GM19328 (cell line): Measurements from ENCODE around the gene SKOR2.

Experiments
- ATAC-seq: cut with Tn5 transposase; IDR thresholded peaks from one replicate; pipeline ENCODE4 v1.9.1; 2021; ENCODE audit warnings: mild to moderate bottlenecking, moderate library complexity; ENCODE audit not compliant: unreplicated experiment

Gene SKOR2, protein sequence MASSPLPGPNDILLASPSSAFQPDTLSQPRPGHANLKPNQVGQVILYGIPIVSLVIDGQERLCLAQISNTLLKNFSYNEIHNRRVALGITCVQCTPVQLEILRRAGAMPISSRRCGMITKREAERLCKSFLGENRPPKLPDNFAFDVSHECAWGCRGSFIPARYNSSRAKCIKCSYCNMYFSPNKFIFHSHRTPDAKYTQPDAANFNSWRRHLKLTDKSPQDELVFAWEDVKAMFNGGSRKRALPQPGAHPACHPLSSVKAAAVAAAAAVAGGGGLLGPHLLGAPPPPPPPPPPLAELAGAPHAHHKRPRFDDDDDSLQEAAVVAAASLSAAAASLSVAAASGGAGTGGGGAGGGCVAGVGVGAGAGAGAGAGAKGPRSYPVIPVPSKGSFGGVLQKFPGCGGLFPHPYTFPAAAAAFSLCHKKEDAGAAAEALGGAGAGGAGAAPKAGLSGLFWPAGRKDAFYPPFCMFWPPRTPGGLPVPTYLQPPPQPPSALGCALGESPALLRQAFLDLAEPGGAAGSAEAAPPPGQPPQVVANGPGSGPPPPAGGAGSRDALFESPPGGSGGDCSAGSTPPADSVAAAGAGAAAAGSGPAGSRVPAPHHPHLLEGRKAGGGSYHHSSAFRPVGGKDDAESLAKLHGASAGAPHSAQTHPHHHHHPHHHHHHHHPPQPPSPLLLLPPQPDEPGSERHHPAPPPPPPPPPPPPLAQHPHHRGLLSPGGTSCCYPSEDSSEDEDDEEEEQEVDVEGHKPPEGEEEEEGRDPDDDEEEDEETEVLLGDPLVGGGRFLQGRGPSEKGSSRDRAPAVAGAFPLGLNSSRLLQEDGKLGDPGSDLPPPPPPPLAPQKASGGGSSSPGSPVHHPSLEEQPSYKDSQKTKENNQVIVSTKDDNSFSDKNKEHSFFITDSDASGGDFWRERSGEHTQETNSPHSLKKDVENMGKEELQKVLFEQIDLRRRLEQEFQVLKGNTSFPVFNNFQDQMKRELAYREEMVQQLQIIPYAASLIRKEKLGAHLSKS

DNA sequence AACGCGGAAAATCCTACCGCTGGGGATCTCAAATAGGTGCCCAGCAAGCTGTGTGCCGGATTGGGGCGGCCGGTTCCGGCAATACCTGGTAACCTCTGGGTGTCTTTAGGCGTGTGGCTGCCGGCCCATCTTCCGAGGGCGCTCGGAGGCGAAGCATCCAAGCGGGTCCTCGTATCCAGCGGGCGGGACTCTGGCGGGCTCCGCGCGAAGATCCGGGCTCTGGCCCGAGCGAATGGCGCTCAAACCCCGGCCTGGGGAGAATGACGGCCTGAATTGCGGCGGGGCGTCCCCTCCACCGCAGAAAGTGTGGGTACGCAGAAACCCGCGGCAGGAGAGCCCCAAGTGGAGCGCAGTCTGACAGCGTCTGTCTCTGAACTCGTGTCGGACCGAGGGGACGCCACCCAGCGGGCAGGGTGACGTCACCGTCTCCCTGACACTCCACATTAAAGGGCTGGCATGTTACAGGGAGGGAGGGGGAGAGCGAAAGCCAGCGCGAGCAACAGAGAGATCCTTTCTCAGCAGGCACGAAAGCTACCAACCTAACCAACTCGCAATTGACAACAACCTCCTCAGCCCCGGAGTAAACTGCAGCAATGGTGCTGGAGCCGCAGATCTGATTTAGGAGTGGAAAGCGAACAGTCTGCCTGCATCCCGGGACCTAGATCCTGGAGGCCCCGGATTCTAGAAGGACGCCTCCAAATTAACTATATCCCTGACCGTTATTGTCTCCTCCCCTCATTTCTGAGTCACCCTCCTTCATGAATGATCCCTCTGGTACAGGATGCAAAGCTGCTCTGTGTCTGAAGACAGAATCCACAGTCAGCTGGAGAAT lies at the start of gene SKOR2:
SKOR2 (minus strand) TSS at position 372 of the 832 bp plus-strand sequence. CDS start 2,477 bp downstream, outside the sequence.
- no peak for ATAC-seq

GRCh38 chr18:47296462-47296861 lies 45.0 kb upstream of the SKOR2 start:
- ATAC-seq = no peak

- no peak for ATAC-seq
Observed at GRCh38 chr18:47294801-47295200, 43.3 kb upstream of the SKOR2 start.

DNA sequence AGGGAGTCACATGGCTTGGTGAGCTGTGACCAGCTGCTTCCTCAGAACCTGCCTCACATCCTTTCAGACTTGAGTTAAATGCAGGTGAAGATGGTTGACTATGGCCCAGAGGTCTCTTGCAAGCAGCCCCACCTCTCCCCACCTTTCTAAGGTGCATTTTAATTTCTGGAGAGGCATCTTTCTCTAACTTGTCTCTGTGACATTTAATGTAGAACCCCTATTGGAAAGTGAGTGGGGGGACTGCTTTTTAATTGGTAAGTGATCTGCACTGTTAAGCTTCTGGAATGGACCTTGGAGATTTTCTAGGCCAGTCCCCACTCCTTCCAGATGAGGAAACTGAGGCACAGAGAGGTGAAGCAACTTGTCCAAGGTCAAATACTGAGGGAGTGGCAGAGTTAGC lies 37.3 kb upstream of the SKOR2 start:
- ATAC-seq = no peak

GRCh38 chr18:47287911-47288585 lies 36.6 kb upstream of the SKOR2 start:
- ATAC-seq = no peak

DNA sequence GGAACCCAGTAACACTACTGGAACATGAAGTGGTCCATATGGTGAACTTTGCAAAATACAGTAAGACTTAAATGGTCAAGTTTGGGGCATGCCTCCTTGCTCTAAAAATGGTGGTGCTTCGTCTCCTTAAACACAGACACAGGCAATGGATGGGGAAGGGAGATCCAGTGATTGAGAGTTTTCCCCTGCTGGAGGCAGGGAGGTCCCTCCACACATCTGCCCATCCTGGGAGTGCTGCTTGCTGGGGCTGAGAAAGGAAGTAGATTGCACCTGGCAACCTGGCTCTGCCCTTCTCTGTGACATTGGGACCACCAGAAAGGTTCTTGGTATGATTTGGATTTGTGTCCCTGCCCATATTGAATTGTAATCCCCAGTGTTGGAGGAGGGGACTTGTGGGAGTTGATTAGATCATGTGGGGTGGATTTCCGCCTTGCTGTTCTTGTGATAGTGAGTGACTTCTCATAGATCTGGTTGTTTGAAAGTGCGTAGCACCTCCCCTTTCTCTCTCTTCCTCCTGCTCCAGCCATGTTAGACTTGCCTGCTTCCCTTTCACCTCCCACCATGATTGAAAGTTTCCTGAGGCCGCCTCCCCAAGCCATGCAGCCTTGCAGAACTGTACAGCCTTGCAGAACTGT lies 35.4 kb upstream of the SKOR2 start:
- no peak for ATAC-seq

- ATAC-seq = no peak
Observed at GRCh38 chr18:47285456-47285855, 34.0 kb upstream of the SKOR2 start.

GRCh38 chr18:47284721-47285395 lies 33.4 kb upstream of the SKOR2 start:
- ATAC-seq = no peak

- ATAC-seq = no peak
Observed at GRCh38 chr18:47283476-47283875, 32.0 kb upstream of the SKOR2 start.

DNA sequence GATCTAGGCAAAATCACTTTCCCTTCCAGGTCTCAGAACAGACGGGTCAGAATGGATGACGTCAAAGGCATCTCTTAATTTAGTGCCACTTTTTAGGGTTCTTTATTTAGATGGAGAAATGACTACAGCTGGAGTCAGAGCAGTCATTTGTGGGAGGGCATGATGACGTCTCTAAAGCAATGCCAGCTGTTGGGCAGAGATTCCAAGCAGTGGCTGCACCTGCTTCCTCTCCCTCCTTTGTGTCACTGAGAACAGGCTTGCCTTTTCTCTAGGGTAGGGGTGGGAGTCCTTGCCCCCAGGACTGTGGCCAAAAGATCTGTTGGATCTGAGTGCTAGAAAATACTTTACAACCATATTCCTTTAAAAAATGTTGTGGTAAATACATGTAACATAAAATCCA lies 28.7 kb upstream of the SKOR2 start:
- no peak for ATAC-seq

DNA sequence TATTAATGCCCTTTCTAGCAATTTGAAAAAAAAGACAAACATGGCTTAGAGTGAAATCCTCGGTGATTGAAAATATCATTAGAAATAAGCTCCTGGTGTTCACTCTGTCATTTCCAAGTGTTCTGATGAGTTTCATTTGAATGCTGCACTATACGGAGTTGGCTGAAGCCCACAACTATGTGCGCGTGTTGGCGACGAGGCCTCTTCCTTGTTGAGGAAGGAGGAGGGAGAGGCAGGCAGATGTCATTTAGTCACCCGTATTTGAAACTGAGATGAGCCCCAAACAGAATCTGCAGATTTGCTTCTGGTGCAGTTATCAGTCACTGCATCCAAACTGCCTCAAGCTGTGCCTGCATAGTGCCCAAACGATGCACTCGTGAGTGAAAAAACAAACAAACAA lies 23.5 kb upstream of the SKOR2 start:
- ATAC-seq = no peak

DNA sequence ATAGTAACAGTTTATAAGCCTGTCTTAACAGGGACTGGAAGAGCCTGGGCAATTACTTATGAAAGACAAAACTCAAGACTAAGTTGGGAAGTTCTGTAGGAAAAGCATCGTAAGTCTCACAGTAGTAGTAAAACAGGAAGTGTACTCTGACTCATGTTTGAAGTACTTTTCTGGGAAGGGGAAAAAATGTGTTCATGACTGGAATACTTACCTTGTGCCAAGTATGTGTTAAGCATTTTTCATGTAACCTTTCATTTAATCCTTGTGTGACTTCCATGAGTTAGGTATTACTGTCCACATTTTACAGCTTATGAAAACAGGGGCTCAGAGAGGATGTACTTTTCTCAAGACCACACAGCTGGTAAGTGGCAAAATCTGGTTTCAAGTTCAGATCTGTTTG lies 13.7 kb upstream of the SKOR2 start:
- ATAC-seq = no peak

GRCh38 chr18:47264308-47264700 lies 12.8 kb upstream of the SKOR2 start:
- no peak for ATAC-seq

- ATAC-seq = no peak
Observed at GRCh38 chr18:47263430-47264307, 12.2 kb upstream of the SKOR2 start.

DNA sequence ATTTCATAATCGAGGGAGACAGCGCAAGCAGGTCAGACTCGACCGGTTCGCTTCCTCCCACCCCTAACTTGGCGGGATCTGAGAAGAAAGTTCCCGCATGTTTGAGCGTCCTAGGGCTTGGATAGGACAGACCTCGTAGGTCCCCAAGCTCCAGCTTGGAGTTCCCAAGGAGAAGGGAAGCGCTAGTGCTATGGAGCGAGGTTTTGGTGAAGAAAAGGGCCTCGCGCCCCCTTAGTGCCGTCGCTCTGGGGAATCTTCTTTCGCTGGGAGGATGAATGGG lies 11.6 kb upstream of the SKOR2 start:
- no peak for ATAC-seq

DNA sequence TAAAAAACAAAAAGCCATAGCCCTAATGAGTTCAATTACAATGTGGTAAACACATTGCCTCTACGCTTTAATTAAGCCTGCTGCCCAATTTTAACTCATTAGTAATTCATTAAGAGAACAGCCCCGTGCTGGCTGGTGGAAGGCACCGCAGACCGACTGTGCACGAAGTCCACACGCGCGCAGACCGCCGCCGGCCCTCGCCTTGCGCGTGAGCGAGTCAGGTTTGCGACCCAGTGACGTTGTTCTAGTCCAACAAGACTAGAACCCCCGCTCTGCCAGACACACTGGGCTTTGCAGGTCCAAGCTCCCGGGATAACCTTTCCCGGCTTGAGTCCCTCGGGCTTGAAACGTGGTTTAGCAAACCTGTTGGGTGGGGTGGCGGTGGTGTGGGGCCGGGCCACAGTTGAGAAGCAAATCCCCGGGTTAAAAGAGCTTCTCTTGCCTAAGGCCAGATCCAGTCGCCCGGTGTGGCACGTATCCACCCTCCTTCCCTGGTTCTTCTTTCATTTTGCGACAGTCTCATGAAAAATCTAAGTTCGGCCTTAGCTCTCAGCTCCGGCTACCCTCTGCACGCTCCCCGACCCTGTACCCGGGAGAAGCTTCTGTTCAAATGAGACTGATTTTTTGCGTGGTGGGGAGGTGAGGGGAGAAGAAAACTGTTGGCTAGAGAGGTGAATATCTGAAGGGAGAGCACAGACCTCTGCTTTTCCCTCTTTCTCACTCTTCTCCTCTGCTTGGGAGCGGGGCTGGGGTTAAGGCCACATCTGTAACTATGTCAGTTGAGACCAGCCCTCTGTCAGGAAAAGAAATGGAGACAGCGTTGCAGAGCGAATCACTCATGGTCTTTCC lies 11.1 kb upstream of the SKOR2 start:
- ATAC-seq = no peak

- no peak for ATAC-seq
Observed at GRCh38 chr18:47261902-47262300, 10.4 kb upstream of the SKOR2 start.
